Lung (tissue), 12 donors: ENCODE measurements around the gene GABRG3. TPM values are rescaled to one million over a fixed set of nuclear protein-coding genes. Genes with fewer than 3 reads are reported as not detected.

Experiments
- ATAC-seq: fragments of 200-7000 bp; cut with Tn5 transposase; one replicate; pipeline ENCODE4 v1.9.1; 2020; ENCODE audit warnings: moderate number of reproducible peaks; ENCODE audit not compliant: insufficient read depth, low FRiP score
- DNase-seq, 3 donors: peaks; one replicate each; pipeline ENCODE4 v3.0.0-alpha.2; 2013 to 2017
- H3K27ac ChIP-seq, 2 donors: one replicate each; pipeline ENCODE4 v1.5.1; 2013; ENCODE audit warnings: mild to moderate bottlenecking in 2 of 2, moderate library complexity in 2 of 2, control low read depth in 1 of 2, inconsistent platforms in 1 of 2, low read depth in 1 of 2, low read length in 1 of 2
- H3K27me3 ChIP-seq, 3 donors: one replicate each; pipeline ENCODE4 v1.5.1; 2013; ENCODE audit warnings: low read length in 2 of 3; ENCODE audit not compliant: control insufficient read depth in 3 of 3, insufficient read depth in 3 of 3
- H3K36me3 ChIP-seq, 4 donors: one replicate each; pipeline ENCODE4 v1.5.1; 2013; ENCODE audit warnings: low read length in 4 of 4, mild to moderate bottlenecking in 1 of 4, moderate library complexity in 1 of 4; ENCODE audit not compliant: control insufficient read depth in 4 of 4, insufficient read depth in 4 of 4
- H3K4me1 ChIP-seq, 5 donors: one replicate each; pipeline ENCODE4 v1.5.1; 2013; ENCODE audit warnings: low read length in 5 of 5, mild to moderate bottlenecking in 2 of 5, moderate library complexity in 1 of 5; ENCODE audit not compliant: control insufficient read depth in 5 of 5, insufficient read depth in 5 of 5
- H3K4me3 ChIP-seq: one replicate; pipeline ENCODE4 v1.5.1; 2013; ENCODE audit warnings: mild to moderate bottlenecking, control low read depth, moderate library complexity
- H3K9ac ChIP-seq, 2 donors: one replicate each; pipeline ENCODE4 v1.5.1; 2013; ENCODE audit warnings: low read length in 2 of 2, control low read depth in 1 of 2; ENCODE audit not compliant: insufficient read depth in 1 of 2
- H3K9me3 ChIP-seq, 4 donors: one replicate each; pipeline ENCODE4 v1.5.1; 2013; ENCODE audit warnings: low read length in 3 of 4, mild to moderate bottlenecking in 1 of 4, moderate library complexity in 1 of 4; ENCODE audit not compliant: control insufficient read depth in 4 of 4, insufficient read depth in 3 of 4
- CTCF ChIP-seq: IDR thresholded peaks from 2 replicates; pipeline ENCODE4 v1.5.1; 2012; ENCODE audit warnings: mild to moderate bottlenecking; ENCODE audit errors: control extremely low read depth, extremely low read depth
- WGBS, 2 donors: extraction: QIAGEN DNeasy Blood & Tissue Kit; methylation state at CpG; one replicate each; pipeline ENCODE4 v1.1.7; 2013; 5-methylcytosine and 5-hydroxymethylcytosine counted together
- polyA plus RNA-seq, 2 donors: library from polyadenylated mRNA; stranded (reverse); fragments of 200-250 nt; gene quantifications; one replicate each; pipeline ENCODE4 v1.2.1, GENCODE V29; 2013
- total RNA-seq, 2 donors: library from RNA; depleted of rRNA in 1 of 2; stranded (reverse); fragments of >200 nt in 1 of 2; gene quantifications; one replicate each; pipeline ENCODE4 v1.2.1, GENCODE V29; 2014 to 2021
- donor health status: control.
- donor health status: control.
- donor health status: Bipolar disorder and iron deficiency.
- donor health status: healthy.
- donor health status: DM: yes; HTN: yes; CAD: no.

GABRG3 gene
- total and polyA plus RNA-seq, 4 donors: 16.9 TPM; not detected in 3

GRCh38 chr15:27126449-27126848 is 155.5 kb downstream of the GABRG3 start:
- ATAC-seq (no peak), DNase-seq (no peak)
- H3K4me3 ChIP-seq: no peak overlapping the region
- H3K9ac ChIP-seq: no peak overlapping the region
- H3K9me3 ChIP-seq: peaks cover 0 to 9% (median 2%) of the 10 kb centered on the region in 4 donors
- 94 to 96% methylated on average over 7 of the region's 7 CpGs for WGBS, 2 donors
- H3K27ac ChIP-seq: no peak overlapping the region
- H3K27me3 ChIP-seq: no peaks in the 10 kb centered on the region
- peaks cover 0 to 11% (median 0%) of the 10 kb centered on the region in 5 donors for H3K4me1 ChIP-seq
- H3K36me3 ChIP-seq: no peaks in the 10 kb centered on the region
- TF ChIP-seq CTCF: no peak

DNA sequence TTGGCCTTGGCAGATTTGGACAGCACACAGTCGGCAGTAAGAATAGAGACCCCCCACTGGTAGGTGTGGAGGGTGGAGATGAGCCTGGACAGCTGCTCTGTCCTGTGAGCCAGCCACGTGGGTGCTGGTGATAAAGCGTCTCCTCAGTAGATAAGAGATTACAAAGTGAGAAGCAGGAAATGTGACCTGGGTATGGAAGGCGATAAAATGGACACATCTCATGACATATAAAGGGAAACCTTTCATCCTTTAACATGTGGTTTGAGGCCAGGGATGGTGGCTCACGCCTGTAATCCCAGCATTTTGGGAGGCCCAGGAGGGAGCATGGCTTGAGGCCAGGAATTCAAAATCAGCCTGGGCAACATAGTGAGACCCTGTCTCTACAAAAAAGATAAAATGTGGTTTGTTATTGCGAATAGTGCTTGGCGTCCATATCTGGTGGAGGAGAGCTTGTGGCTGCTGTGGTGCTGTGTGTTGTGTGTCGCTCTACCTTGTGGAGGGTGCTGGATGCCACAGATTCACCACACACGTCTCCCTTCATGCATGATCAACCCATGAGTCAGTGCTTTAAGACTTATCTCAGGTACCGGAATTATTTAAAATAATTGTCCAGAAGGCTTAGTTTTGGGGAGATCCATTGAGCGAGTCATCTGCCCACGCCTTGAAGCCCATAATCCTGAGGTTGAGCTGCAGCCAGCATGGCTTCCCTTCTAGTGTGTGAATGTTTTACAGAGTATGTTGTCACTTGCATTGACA is 157.0 kb downstream of the GABRG3 start:
- TF ChIP-seq CTCF: no peak
- ATAC-seq: no peak
- no peak overlapping the region for H3K27ac ChIP-seq
- no peaks in the 10 kb centered on the region for H3K27me3 ChIP-seq
- peaks cover 0 to 9% (median 2%) of the 10 kb centered on the region in 4 donors for H3K9me3 ChIP-seq
- no peak for DNase-seq
- WGBS, 2 donors: 72 to 75% methylated on average over 12 of the region's 12 CpGs
- no peak overlapping the region for H3K9ac ChIP-seq
- no peaks in the 10 kb centered on the region for H3K36me3 ChIP-seq
- H3K4me1 ChIP-seq: peaks cover 0 to 11% (median 0%) of the 10 kb centered on the region in 5 donors
- no peak overlapping the region for H3K4me3 ChIP-seq

DNA sequence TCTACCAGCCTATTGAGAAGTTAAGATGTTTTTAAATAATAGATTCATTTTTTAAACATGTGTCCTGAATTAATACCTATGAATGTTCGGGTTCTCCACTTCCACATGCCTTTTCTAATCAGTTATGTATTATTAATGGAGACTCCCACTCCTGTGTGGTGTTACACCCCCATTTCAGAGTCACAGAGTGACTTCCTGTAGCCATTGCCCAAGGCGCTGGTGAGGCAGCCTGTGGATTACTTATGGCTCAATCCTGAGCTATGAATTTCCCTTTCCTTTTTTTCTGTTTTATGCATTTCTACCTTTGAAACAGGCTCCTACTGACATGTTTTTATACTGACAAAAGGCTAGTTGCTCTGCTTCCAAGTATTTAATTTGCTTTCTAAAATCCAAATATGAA is 162.3 kb downstream of the GABRG3 start:
- 60 to 76% methylated on average over 2 of the region's 2 CpGs for WGBS, 2 donors
- ATAC-seq (no peak), DNase-seq (no peak)
- Histone ChIP-seq H3K27me3 (no peaks in the 10 kb centered on the region), H3K4me1 (no peaks in the 10 kb centered on the region), H3K4me3 (no peak overlapping the region), H3K9ac (no peak overlapping the region), H3K36me3 (no peaks in the 10 kb centered on the region), H3K9me3 (peaks cover 0 to 3% (median 0%) of the 10 kb centered on the region in 4 donors), H3K27ac (no peak overlapping the region)
- no peak for TF ChIP-seq CTCF
